WERI-Rb-1 (cell line): ENCODE results near the gene PPP3CA.

Source experiments
- DNase-seq: peaks from one replicate; pipeline ENCODE4 v3.0.0-alpha.2; 2020
- H3K27ac ChIP-seq: fragments of 250-450 bp; sonication (Bioruptor Pico); 2 replicates; pipeline ENCODE4 v1.5.1; 2020; ENCODE audit warnings: mild to moderate bottlenecking, moderate library complexity
- H3K27me3 ChIP-seq: fragments of 250-450 bp; sonication (Bioruptor Pico); 2 replicates; pipeline ENCODE4 v1.5.1; 2021; ENCODE audit warnings: mild to moderate bottlenecking, low read depth, moderate library complexity; ENCODE audit not compliant: insufficient read depth, severe bottlenecking
- H3K36me3 ChIP-seq: fragments of 250-450 bp; sonication (Bioruptor Pico); 2 replicates; pipeline ENCODE4 v1.5.1; 2020; ENCODE audit warnings: mild to moderate bottlenecking, moderate library complexity
- H3K4me3 ChIP-seq: 2 replicates; pipeline ENCODE4 v1.5.1; 2011; ENCODE audit warnings: low read depth, mild to moderate bottlenecking, control low read depth, low read length
- H3K9me3 ChIP-seq: fragments of 250-450 bp; sonication (Bioruptor Pico); 2 replicates; pipeline ENCODE4 v1.5.1; 2021; ENCODE audit warnings: mild to moderate bottlenecking, moderate library complexity; ENCODE audit not compliant: severe bottlenecking
- CTCF ChIP-seq: IDR thresholded peaks from 2 replicates; pipeline ENCODE4 v1.5.1; 2011; ENCODE audit warnings: low read depth, mild to moderate bottlenecking, control low read depth, inconsistent platforms, low read length

The PPP3CA gene

DNA sequence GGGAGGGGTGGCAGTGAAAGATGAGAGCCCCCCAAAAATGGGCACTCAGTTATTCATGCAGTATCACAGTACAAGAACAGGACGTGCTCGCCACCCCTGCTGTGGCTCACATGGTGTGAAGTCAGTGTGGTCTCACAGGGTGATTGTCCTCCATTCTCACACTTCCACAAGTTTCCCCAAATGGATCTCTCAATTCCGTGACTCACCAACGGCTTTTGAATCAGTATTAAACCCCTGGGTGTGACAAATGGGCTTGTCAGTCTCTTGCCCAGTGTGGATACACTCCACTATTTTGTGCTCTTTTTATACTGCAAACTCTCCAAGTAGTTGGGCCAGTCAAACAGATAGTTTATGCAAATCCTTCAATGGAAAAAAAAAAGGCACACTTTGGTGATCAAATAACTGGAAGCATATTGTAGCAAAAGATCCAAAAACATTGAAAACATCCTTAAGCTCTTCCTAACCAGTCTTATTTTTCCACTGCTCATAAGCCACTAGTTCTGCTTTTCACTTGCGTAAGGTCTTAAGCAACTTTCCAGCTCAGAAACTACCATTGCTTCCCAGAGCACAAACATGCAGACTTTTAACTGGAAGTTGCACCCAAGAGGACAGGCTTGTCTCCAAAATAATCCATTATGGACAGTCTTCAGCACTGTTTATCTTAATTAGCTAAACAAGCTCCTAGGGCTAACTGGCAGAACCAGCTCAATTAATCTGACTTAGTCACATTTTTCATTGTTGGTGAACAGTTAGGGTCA lies 365.7 kb downstream of the PPP3CA start:
- DNase-seq, result no peak
- Histone ChIP-seq H3K27ac (no peak overlapping the region), H3K9me3 (no peaks in the 10 kb centered on the region), H3K4me3 (no peak overlapping the region), H3K36me3 (no peaks in the 10 kb centered on the region), H3K27me3 (no peaks in the 10 kb centered on the region)
- no peak for TF ChIP-seq CTCF

DNA sequence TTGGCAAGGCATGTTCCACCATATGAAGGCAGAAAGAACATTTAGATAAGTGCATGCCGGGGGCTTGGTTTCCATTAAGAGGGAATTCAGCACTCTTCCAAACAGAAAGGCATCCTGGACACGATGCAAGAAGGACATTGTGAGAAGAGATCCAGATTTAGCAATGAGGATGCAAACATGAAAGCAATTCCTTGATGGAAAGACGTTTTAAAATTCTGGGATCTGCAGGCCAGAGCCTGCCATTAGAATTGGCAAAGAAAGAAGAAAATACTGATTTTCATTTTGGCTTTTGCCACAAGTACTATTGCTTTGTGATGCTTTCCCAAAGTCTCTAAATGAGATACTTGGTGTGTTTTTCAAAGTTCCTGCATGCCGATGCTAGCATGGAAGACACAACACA lies 367.6 kb downstream of the PPP3CA start:
- no peaks in the 10 kb centered on the region for H3K27me3 ChIP-seq
- H3K9me3 ChIP-seq, result no peaks in the 10 kb centered on the region
- no peak for TF ChIP-seq CTCF
- no peaks in the 10 kb centered on the region for H3K36me3 ChIP-seq
- no peak for DNase-seq
- no peak overlapping the region for H3K4me3 ChIP-seq
- no peak overlapping the region for H3K27ac ChIP-seq

DNA sequence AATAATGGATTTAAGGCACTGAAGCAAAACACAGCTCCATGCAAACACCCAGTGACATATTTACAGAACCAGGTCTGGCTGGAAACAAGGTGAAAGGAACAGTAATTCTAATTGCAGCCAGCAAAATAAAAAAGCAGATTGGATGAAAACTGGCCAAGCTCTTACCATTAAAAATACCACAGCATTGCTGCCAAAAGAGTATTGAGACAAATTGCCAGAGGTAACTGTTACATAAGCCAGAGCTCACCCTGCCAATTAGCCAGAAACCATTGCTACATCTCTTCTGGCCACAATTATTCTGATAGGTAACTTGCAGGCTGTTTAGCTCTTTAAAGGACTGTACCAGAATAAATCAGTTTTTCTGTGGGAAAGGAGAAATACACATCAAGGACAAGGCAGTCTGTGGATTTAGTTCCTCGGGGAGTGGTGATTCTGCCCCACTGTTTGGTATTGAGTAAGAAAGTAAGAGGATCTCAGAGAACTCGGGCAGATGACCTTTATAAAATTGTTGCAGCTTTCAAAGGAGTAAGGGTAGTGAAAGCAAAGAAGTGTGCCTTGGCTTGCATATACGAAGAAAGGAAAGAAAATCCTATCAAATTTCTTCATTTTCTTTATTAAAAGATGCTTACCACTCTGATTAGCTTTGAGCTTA lies 369.5 kb downstream of the PPP3CA start:
- H3K4me3 ChIP-seq, result no peak overlapping the region
- no peaks in the 10 kb centered on the region for H3K36me3 ChIP-seq
- H3K27ac ChIP-seq, result no peak overlapping the region
- no peak for DNase-seq
- no peak for TF ChIP-seq CTCF
- no peaks in the 10 kb centered on the region for H3K27me3 ChIP-seq
- H3K9me3 ChIP-seq, result no peaks in the 10 kb centered on the region

DNA sequence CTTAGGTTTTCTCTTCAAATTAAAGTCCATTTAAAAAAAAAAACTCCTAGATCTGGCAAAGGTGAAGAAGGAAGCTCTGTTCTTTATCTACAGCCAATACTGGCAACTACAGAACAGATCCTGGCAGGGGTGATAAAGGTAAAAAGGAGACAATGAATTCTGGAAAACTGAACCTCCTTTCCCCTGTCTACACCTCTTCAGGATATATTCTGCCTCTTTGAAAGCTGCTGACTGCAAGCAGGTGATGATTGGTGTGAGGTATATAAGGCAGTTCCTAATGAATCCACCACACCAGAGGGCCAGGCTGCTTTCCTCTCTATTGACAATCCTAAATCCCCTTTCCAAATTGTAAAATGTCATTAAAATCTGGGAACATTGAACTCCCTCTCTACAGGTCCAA lies 370.1 kb downstream of the PPP3CA start:
- H3K9me3 ChIP-seq, result no peaks in the 10 kb centered on the region
- DNase-seq, result no peak
- no peaks in the 10 kb centered on the region for H3K27me3 ChIP-seq
- no peak for TF ChIP-seq CTCF
- H3K36me3 ChIP-seq, result no peaks in the 10 kb centered on the region
- no peak overlapping the region for H3K27ac ChIP-seq
- H3K4me3 ChIP-seq, result no peak overlapping the region
